ENCODE data around the gene PCDHGB3.

DNA sequence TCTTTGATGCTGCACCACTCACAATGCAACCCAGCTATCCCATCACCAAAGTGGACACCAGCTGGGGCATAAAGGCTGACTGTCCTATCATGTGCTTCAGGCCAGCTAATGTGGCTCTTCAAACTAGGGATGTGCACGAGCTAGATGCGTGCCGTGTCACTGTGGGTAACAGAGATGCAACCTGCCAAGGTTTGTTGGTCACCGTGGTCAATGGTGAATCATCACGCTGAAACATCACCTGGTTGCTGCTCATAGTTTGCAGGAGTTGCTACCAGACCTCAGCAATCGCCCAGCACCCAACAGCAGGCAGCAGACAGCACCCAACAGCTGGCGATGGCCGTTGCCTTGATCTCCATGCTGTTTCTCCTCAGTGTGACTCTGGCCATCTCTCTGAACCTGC is 41.8 kb upstream of the PCDHGB3 start:
- TF ChIP-seq, protein P1, sequence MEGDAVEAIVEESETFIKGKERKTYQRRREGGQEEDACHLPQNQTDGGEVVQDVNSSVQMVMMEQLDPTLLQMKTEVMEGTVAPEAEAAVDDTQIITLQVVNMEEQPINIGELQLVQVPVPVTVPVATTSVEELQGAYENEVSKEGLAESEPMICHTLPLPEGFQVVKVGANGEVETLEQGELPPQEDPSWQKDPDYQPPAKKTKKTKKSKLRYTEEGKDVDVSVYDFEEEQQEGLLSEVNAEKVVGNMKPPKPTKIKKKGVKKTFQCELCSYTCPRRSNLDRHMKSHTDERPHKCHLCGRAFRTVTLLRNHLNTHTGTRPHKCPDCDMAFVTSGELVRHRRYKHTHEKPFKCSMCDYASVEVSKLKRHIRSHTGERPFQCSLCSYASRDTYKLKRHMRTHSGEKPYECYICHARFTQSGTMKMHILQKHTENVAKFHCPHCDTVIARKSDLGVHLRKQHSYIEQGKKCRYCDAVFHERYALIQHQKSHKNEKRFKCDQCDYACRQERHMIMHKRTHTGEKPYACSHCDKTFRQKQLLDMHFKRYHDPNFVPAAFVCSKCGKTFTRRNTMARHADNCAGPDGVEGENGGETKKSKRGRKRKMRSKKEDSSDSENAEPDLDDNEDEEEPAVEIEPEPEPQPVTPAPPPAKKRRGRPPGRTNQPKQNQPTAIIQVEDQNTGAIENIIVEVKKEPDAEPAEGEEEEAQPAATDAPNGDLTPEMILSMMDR (IDR thresholded peaks at IDR 0.05) = no peak
- no peak for TF ChIP-seq EZH2 (IDR thresholded peaks at IDR 0.05; ENCODE audit: borderline replicate concordance, insufficient read depth, low read depth, low read length, poor library complexity, severe bottlenecking)
